Activated CD4-positive, alpha-beta T cell treated with anti-CD3 and anti-CD28 coated beads, Interleukin-2, Interleukin-6, amounts not matched to agents 100 ng/mL and 50 ng/mL, durations not matched to agents 16 hours and 8 hours (primary cell): ENCODE measurements around the gene FBXW8.

Experiments used
- DNase-seq: peaks from one replicate; pipeline ENCODE4 v3.0.0-alpha.2; 2020

FBXW8 gene

GRCh38 chr12:117025481-117026151, 114.9 kb downstream of the FBXW8 start:
- DNase-seq, result peak; percentile 60

GRCh38 chr12:117026343-117026742, 115.6 kb downstream of the FBXW8 start:
- DNase-seq, result no peak

- no peak for DNase-seq
These were observed 116.1 kb downstream of the FBXW8 start for GRCh38 chr12:117026921-117027250.

- no peak for DNase-seq
These were observed 116.7 kb downstream of the FBXW8 start for GRCh38 chr12:117027251-117028086.

- no peak for DNase-seq
These were observed 117.5 kb downstream of the FBXW8 start for GRCh38 chr12:117028254-117028653.

- no peak for DNase-seq
These were observed 119.6 kb downstream of the FBXW8 start for GRCh38 chr12:117030187-117030900.

- DNase-seq, result no peak
These were observed 121.3 kb downstream of the FBXW8 start for GRCh38 chr12:117031843-117032592.

- no peak for DNase-seq
These were observed 122.0 kb downstream of the FBXW8 start for GRCh38 chr12:117032593-117033381.

- no peak for DNase-seq
These were observed 122.9 kb downstream of the FBXW8 start for GRCh38 chr12:117033382-117034221.

- DNase-seq, result no peak
These were observed 123.5 kb downstream of the FBXW8 start for GRCh38 chr12:117034249-117034648.

GRCh38 chr12:117034701-117035151, 124.0 kb downstream of the FBXW8 start:
- no peak for DNase-seq

GRCh38 chr12:117035287-117035686, 124.5 kb downstream of the FBXW8 start:
- DNase-seq, result no peak

- no peak for DNase-seq
These were observed 125.3 kb downstream of the FBXW8 start for GRCh38 chr12:117036046-117036445.

- no peak for DNase-seq
These were observed 125.8 kb downstream of the FBXW8 start for GRCh38 chr12:117036547-117036946.

GRCh38 chr12:117037289-117038022, 126.7 kb downstream of the FBXW8 start:
- DNase-seq, result no peak

- no peak for DNase-seq
These were observed 127.4 kb downstream of the FBXW8 start for GRCh38 chr12:117038023-117038680.

- DNase-seq, result no peak
These were observed 128.2 kb downstream of the FBXW8 start for GRCh38 chr12:117038919-117039318.

GRCh38 chr12:117039891-117040309, 129.2 kb downstream of the FBXW8 start:
- DNase-seq, result no peak

- DNase-seq, result no peak
These were observed 129.7 kb downstream of the FBXW8 start for GRCh38 chr12:117040496-117040895.

GRCh38 chr12:117041798-117042170, 131.0 kb downstream of the FBXW8 start:
- no peak for DNase-seq
